NB4 (cell line): Measurements from ENCODE around the gene MFSD2A.

Experiments
- CTCF ChIP-seq: IDR thresholded peaks from one replicate; pipeline ENCODE4 v1.5.1; 2012; ENCODE audit warnings: low read depth, low read length
- MAX ChIP-seq: IDR thresholded peaks from 2 replicates; pipeline ENCODE4 v1.6.1; 2011; ENCODE audit warnings: low read depth, low read length
- MYC ChIP-seq: IDR thresholded peaks from 2 replicates; pipeline ENCODE4 v1.6.1; 2011; ENCODE audit warnings: low read depth, low read length
- POLR2A ChIP-seq: IDR thresholded peaks from 2 replicates; pipeline ENCODE4 v1.6.1; 2011; ENCODE audit warnings: mild to moderate bottlenecking; ENCODE audit not compliant: insufficient read length; ENCODE audit errors: extremely low read depth

GRCh38 chr1:39965044-39965443 lies 10.1 kb downstream of the MFSD2A start:
- TF ChIP-seq CTCF (no peak), POLR2A (no peak), MAX (no peak), MYC (no peak)
